HL-60 (cell line): ENCODE results near the gene ZNHIT6.

ENCODE experiments used
- DNase-seq, 2 experiments: peaks; one replicate each; pipeline ENCODE4 v3.0.0-alpha.2; 2010 to 2020; ENCODE audit warnings: low read depth in 1 of 2, low spot score in 1 of 2
- H3K27ac ChIP-seq: fragments of 250-450 bp; sonication (Bioruptor Pico); replicated peaks from 2 replicates; pipeline ENCODE4 v1.5.1; 2020; ENCODE audit warnings: mild to moderate bottlenecking, moderate library complexity
- H3K27me3 ChIP-seq: fragments of 250-450 bp; sonication (Bioruptor Pico); 2 replicates; pipeline ENCODE4 v1.5.1; 2021; ENCODE audit warnings: mild to moderate bottlenecking, moderate library complexity; ENCODE audit not compliant: insufficient read depth, poor library complexity, severe bottlenecking
- H3K4me3 ChIP-seq: replicated peaks from 2 replicates; pipeline ENCODE4 v1.5.1; 2011; ENCODE audit warnings: mild to moderate bottlenecking, control low read depth, low read length; ENCODE audit not compliant: insufficient read depth
- GABPA ChIP-seq: IDR thresholded peaks from 2 replicates; pipeline ENCODE4 v1.6.1; 2012; ENCODE audit warnings: low read depth
- POLR2AphosphoS5 ChIP-seq: IDR thresholded peaks from 2 replicates; pipeline ENCODE4 v1.6.1; 2012; ENCODE audit warnings: low read depth
- SPI1 ChIP-seq: IDR thresholded peaks from 2 replicates; pipeline ENCODE4 v1.6.1; 2012; ENCODE audit warnings: low read depth, mild to moderate bottlenecking, borderline replicate concordance
- TF ChIP-seq, protein P1 (sequence below): IDR thresholded peaks from 2 replicates; pipeline ENCODE4 v1.6.1; 2012; ENCODE audit warnings: low read depth; ENCODE audit not compliant: insufficient replicate concordance
- TF ChIP-seq, protein P2 (sequence below): IDR thresholded peaks from one replicate; pipeline ENCODE4 v1.5.1; 2011; ENCODE audit warnings: low read length, control low read depth, inconsistent platforms; ENCODE audit not compliant: insufficient read depth

Gene ZNHIT6

DNA sequence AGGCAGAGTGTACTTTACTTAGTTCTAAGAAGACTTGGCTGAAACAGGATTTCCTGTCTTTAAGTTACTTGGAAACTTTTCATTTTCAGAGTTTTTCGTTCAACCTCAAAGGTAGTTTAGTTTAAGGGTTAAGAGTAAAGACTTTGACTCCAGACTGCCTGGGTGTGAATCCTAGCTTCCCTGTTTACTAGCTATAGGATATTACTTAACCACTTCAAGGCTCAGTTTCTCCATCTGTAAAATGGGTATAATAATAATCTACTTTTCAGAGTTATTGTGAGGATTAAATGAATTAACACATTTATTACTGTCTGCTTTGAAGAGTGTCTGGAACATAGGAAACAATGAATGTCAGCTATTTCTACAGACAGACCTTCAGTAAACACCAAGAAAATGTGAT is 30.0 kb downstream of the ZNHIT6 start:
- no peak for TF ChIP-seq GABPA
- TF ChIP-seq SPI1: no peak
- TF ChIP-seq POLR2AphosphoS5: no peak
- TF ChIP-seq, protein P1, sequence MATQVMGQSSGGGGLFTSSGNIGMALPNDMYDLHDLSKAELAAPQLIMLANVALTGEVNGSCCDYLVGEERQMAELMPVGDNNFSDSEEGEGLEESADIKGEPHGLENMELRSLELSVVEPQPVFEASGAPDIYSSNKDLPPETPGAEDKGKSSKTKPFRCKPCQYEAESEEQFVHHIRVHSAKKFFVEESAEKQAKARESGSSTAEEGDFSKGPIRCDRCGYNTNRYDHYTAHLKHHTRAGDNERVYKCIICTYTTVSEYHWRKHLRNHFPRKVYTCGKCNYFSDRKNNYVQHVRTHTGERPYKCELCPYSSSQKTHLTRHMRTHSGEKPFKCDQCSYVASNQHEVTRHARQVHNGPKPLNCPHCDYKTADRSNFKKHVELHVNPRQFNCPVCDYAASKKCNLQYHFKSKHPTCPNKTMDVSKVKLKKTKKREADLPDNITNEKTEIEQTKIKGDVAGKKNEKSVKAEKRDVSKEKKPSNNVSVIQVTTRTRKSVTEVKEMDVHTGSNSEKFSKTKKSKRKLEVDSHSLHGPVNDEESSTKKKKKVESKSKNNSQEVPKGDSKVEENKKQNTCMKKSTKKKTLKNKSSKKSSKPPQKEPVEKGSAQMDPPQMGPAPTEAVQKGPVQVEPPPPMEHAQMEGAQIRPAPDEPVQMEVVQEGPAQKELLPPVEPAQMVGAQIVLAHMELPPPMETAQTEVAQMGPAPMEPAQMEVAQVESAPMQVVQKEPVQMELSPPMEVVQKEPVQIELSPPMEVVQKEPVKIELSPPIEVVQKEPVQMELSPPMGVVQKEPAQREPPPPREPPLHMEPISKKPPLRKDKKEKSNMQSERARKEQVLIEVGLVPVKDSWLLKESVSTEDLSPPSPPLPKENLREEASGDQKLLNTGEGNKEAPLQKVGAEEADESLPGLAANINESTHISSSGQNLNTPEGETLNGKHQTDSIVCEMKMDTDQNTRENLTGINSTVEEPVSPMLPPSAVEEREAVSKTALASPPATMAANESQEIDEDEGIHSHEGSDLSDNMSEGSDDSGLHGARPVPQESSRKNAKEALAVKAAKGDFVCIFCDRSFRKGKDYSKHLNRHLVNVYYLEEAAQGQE: no peak
- TF ChIP-seq, protein P2, sequence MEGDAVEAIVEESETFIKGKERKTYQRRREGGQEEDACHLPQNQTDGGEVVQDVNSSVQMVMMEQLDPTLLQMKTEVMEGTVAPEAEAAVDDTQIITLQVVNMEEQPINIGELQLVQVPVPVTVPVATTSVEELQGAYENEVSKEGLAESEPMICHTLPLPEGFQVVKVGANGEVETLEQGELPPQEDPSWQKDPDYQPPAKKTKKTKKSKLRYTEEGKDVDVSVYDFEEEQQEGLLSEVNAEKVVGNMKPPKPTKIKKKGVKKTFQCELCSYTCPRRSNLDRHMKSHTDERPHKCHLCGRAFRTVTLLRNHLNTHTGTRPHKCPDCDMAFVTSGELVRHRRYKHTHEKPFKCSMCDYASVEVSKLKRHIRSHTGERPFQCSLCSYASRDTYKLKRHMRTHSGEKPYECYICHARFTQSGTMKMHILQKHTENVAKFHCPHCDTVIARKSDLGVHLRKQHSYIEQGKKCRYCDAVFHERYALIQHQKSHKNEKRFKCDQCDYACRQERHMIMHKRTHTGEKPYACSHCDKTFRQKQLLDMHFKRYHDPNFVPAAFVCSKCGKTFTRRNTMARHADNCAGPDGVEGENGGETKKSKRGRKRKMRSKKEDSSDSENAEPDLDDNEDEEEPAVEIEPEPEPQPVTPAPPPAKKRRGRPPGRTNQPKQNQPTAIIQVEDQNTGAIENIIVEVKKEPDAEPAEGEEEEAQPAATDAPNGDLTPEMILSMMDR: no peak
- DNase-seq: no peak
- H3K4me3 ChIP-seq: no peak overlapping the region
- H3K27me3 ChIP-seq: no peaks in the 10 kb centered on the region
- H3K27ac ChIP-seq: no peak overlapping the region

DNA sequence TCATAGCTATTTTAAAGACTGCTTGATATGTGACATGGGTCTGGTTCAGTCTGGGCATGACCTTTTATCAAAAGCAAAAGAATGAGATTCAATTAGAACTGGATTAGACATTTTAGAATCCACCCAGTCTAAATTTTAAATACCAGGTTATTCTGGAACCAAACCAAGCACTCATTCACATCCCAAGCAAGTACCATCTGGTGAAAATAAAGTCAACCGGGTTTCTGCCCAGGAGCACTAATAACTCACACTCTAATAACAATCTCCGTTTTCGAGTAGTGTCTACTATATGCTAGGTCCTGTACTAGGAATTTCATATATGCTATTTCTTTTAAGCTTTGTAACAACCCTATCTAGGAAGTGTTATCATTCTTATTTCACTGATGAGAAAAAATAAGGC is 30.6 kb downstream of the ZNHIT6 start:
- H3K27ac ChIP-seq: no peak overlapping the region
- no peak overlapping the region for H3K4me3 ChIP-seq
- TF ChIP-seq SPI1 (no peak), POLR2AphosphoS5 (no peak)
- no peak for DNase-seq
- H3K27me3 ChIP-seq: no peaks in the 10 kb centered on the region

DNA sequence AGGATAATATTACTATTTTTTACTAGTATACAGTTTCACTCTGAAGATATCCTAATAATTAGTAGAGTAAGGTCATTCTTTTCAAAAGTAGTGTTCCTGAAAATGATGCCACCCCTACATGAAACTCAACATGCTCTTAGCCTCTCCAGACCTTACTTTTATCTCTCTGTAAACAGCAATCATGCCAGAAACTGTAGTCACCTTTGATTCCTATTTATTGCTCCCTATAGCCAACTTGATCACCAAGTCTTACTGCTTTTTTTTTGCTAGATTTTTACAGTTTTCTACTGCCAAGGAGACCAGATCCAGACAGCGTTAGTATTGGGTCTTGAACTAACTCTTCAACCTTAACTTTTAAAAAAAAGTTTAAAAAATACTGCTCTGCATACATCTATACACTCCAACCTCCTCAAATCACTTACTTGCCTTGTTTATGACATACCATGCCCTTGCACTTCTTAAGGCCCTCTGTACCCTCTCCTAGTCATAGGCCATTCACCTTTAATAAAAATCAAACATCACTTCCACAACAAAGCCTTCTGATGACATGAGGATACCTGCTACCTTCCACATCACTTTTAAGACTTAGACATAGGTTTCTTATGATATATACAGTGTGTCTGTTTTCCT is 36.1 kb downstream of the ZNHIT6 start:
- no peaks in the 10 kb centered on the region for H3K27me3 ChIP-seq
- H3K4me3 ChIP-seq: no peak overlapping the region
- TF ChIP-seq, protein P1: no peak
- TF ChIP-seq, protein P2: no peak
- TF ChIP-seq POLR2AphosphoS5: no peak
- no peak for TF ChIP-seq GABPA
- no peak for TF ChIP-seq SPI1
- no peak overlapping the region for H3K27ac ChIP-seq
- no peak for DNase-seq

DNA sequence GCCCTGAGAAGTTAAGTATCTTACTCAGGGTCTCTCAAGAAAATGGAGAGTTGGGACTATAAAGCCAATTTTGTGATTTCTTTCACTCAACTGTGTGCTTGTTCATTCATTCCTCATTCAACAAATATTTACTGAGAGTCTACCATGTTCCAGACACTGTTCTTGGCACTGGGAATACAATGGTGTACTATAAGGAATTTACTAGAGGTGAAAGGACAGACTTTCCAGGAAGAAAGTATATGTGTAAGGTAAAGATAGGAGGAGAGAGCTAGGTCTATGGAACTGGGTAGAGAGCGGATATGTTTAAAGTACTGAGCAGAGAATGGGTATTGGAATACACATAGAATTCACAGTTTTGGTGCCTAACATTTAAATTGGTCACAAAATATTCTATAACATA is 42.3 kb downstream of the ZNHIT6 start:
- DNase-seq: no peak
- Histone ChIP-seq H3K27ac (no peak overlapping the region), H3K4me3 (no peak overlapping the region), H3K27me3 (no peaks in the 10 kb centered on the region)
- TF ChIP-seq POLR2AphosphoS5: no peak
- TF ChIP-seq, protein P2: no peak
- TF ChIP-seq, protein P1: no peak
- no peak for TF ChIP-seq GABPA
- TF ChIP-seq SPI1: no peak
